ENCODE data around the gene FBXL19.
A peak's percentile ranks its signal among the peaks of the same experiment; 100 is the strongest.

GRCh38 chr16:30874821-30875717 is 48.3 kb upstream of the FBXL19 start:
- TF ChIP-seq FOSL2 (IDR thresholded peaks at IDR 0.05; ENCODE audit: borderline replicate concordance, low read depth) (no peak), IRF3 (IDR thresholded peaks at IDR 0.05; ENCODE audit: low read depth, low read length) (no peak), REST (IDR thresholded peaks at IDR 0.05; ENCODE audit: low read depth, low read length) (peak; percentile 29; the same call in 1 of the 2 replicates)
